Thyroid gland (tissue), 4 donors: Measurements from ENCODE around the gene NEDD1. TPM values are rescaled to one million over a fixed set of nuclear protein-coding genes. Genes with fewer than 3 reads are reported as not detected.

Experiments used
- DNase-seq, 2 donors: peaks; one replicate each; pipeline ENCODE4 v3.0.0-alpha.2; 2019
- H3K27ac ChIP-seq, 3 donors: fragments of 200-600 bp; sonication (generic); 1 replicate in 2 of 3; 2 replicates in 1 of 3; pipeline ENCODE4 v1.5.1; 2016 to 2019; ENCODE audit warnings: mild to moderate bottlenecking in 1 of 3, moderate library complexity in 1 of 3
- H3K27me3 ChIP-seq: fragments of 200-600 bp; sonication (generic); one replicate; pipeline ENCODE4 v1.5.1; 2019
- H3K36me3 ChIP-seq, 2 donors: fragments of 200-600 bp; sonication (generic); one replicate each; pipeline ENCODE4 v1.5.1; 2016 to 2019
- H3K4me1 ChIP-seq, 2 donors: fragments of 200-600 bp; sonication (generic); one replicate each; pipeline ENCODE4 v1.5.1; 2017 to 2019
- H3K4me3 ChIP-seq, 3 donors: fragments of 200-600 bp; sonication (generic); replicated peaks in 1 of 3; 1 replicate in 2 of 3; 2 replicates in 1 of 3; pipeline ENCODE4 v1.5.1; 2016; ENCODE audit warnings: mild to moderate bottlenecking in 1 of 3
- H3K9me3 ChIP-seq: fragments of 200-600 bp; sonication (generic); one replicate; pipeline ENCODE4 v1.5.1; 2017
- POLR2A ChIP-seq, 2 donors: fragments of 450-650 bp; IDR thresholded peaks; one replicate each; pipeline ENCODE4 v1.6.1; 2017; ENCODE audit warnings: antibody characterized with exemption in 2 of 2, mild to moderate bottlenecking in 2 of 2, moderate library complexity in 1 of 2
- WGBS, 2 donors: methylation state at CpG; one replicate each; pipeline ENCODE4 v1.1.5; 2017; 5-methylcytosine and 5-hydroxymethylcytosine counted together
- intact Hi-C: fragments of 100-400 bp; cut with DNase I; formaldehyde crosslinking; loops from one replicate; pipeline ENCODE4 v1.15.1; 2023
- total RNA-seq, 4 donors: library from RNA; depleted of rRNA; stranded (reverse); fragments of >200 nt; gene quantifications; one replicate each; pipeline ENCODE4 v1.2.3, GENCODE V29; 2016
- TF ChIP-seq, protein P1 (sequence below), 6 experiments: fragments of 200-600 bp in 3 of 6; fragments of 450-650 bp in 3 of 6; sonication (generic) in 3 of 6; IDR thresholded peaks; one replicate each; pipeline ENCODE4 v1.5.1; 2016 to 2019; ENCODE audit warnings: antibody characterized with exemption in 6 of 6, mild to moderate bottlenecking in 2 of 6, inconsistent platforms in 1 of 6, moderate library complexity in 1 of 6

The NEDD1 gene
- total RNA-seq, 4 donors from 2014 or later, result 17.2 to 27.7 (median 18.3) TPM

DNA sequence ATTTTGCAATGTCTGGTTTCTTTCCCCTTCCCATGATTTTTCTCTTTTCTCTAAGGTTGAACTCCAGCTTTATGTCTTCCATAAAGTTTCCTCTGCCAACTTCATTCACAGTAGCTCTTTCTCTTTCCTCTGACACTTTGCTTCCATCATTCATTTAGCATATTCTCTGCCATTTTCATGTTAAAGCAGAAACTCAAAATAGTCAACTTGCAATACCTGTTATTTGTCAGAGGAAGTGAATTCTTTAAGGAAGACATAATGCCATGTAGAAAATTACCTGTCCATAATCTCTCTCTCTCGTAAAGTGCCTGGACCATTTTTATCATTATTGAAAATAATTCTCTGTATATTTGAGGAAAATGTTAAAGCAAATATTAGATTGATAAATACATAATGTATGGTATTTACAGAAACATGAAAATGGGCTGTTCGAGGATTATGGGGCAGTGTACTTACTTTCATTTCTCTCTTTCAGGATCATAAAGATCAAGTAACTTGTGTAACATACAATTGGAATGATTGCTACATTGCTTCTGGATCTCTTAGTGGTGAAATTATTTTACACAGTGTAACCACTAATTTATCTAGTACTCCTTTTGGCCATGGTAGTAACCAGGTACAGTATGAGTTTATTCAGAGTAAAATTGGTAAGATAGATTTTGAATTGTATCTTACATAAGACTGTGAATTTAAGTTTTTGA, 12.6 kb downstream of the NEDD1 start:
- TF ChIP-seq, protein P1, sequence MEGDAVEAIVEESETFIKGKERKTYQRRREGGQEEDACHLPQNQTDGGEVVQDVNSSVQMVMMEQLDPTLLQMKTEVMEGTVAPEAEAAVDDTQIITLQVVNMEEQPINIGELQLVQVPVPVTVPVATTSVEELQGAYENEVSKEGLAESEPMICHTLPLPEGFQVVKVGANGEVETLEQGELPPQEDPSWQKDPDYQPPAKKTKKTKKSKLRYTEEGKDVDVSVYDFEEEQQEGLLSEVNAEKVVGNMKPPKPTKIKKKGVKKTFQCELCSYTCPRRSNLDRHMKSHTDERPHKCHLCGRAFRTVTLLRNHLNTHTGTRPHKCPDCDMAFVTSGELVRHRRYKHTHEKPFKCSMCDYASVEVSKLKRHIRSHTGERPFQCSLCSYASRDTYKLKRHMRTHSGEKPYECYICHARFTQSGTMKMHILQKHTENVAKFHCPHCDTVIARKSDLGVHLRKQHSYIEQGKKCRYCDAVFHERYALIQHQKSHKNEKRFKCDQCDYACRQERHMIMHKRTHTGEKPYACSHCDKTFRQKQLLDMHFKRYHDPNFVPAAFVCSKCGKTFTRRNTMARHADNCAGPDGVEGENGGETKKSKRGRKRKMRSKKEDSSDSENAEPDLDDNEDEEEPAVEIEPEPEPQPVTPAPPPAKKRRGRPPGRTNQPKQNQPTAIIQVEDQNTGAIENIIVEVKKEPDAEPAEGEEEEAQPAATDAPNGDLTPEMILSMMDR (IDR thresholded peaks at IDR 0.05), result no peak
- no peak for TF ChIP-seq POLR2A (IDR thresholded peaks at IDR 0.05)
- DNase-seq, result no peak
- no peak overlapping the region for H3K4me3 ChIP-seq
- no peaks in the 10 kb centered on the region for H3K27me3 ChIP-seq
- WGBS, 2 donors, result 95 to 98% methylated on average over 2 of the region's 2 CpGs
- H3K4me1 ChIP-seq, result no peaks in the 10 kb centered on the region
- no peak overlapping the region for H3K27ac ChIP-seq
- H3K9me3 ChIP-seq, result no peaks in the 10 kb centered on the region
- intact Hi-C loops, result no loop called here
- peaks cover 0 to 3% of the 10 kb centered on the region in 2 donors for H3K36me3 ChIP-seq

DNA sequence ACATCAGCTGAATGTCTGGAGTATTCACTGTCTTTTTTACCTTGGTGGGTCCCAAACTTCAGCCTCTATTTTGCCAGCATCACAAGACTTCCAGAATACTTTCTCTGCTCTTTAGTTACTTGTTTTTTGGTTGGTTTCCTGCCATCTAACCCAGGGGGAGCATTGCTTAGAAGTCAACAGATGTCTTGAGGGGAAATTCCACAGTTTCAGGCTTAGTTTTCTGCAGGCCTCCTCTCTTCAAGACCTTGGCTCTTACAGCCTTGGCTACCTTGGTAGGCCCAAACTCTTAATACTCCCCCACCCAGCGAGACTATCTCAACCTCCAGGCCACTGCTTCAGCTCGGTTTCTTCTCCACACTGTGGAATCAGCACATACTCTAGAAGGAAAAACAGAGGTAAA, 41.7 kb downstream of the NEDD1 start:
- H3K4me1 ChIP-seq, result no peaks in the 10 kb centered on the region
- no peak overlapping the region for H3K4me3 ChIP-seq
- H3K36me3 ChIP-seq, result peaks cover 0 to 5% of the 10 kb centered on the region in 2 donors
- no peaks in the 10 kb centered on the region for H3K9me3 ChIP-seq
- intact Hi-C loops, result no loop called here
- no peak for DNase-seq
- TF ChIP-seq, protein P1 (IDR thresholded peaks at IDR 0.05), result no peak
- no peak for TF ChIP-seq POLR2A (IDR thresholded peaks at IDR 0.05)
- no peaks in the 10 kb centered on the region for H3K27me3 ChIP-seq
- 97 to 98% methylated on average over 2 of the region's 2 CpGs for WGBS, 2 donors
- H3K27ac ChIP-seq, result no peak overlapping the region

DNA sequence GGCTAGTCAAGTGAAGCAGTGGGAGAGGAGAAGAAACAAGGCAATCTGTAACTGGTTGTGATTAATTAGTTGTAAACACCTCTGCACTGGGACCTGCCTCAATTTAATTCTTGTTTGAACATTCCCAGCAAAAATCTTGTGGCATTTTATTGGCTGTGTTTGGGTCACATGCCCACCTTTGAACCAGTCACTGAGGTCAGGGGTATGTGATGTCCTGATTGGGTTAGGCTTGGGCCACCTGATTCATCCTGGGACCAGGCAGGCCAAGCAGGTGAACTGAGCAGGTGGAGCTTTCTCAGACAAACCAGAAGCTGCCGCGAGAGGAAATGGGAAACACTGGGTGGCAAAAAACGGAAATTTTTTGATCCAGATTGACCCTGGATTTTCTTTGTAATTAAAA, 72.5 kb downstream of the NEDD1 start:
- intact Hi-C loops, result no loop called here
- no peak for TF ChIP-seq POLR2A (IDR thresholded peaks at IDR 0.05)
- TF ChIP-seq, protein P1 (IDR thresholded peaks at IDR 0.05), result no peak
- Histone ChIP-seq H3K27me3 (no peaks in the 10 kb centered on the region), H3K36me3 (no peaks in the 10 kb centered on the region), H3K4me1 (no peaks in the 10 kb centered on the region), H3K4me3 (no peak overlapping the region), H3K9me3 (no peaks in the 10 kb centered on the region), H3K27ac (no peak overlapping the region)
- no peak for DNase-seq
- 82 to 94% methylated on average over 3 of the region's 3 CpGs for WGBS, 2 donors

DNA sequence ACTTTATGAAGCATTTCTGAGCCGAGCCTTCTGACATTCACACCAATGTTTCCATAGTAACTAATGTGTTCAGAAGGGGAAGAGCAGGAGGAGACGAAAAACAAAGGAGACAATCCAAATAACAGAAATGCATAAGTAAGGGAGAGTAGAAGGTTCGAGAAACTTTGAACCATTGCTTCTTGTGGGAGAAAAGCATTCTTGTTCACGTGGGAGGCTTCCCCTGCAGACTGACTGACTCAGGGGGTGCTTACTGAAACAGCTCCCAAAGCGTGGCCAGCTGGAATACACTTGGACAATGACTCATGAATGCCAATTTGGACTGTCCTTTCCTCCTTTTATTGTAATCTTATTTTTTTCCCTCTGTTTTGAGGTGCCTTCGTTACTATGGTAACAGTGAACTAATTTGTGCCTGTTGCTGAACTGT, 73.9 kb downstream of the NEDD1 start:
- H3K27me3 ChIP-seq, result no peaks in the 10 kb centered on the region
- 50 to 62% methylated on average over 6 of the region's 6 CpGs for WGBS, 2 donors
- no peak for DNase-seq
- H3K36me3 ChIP-seq, result no peaks in the 10 kb centered on the region
- peaks cover 0 to 2% of the 10 kb centered on the region in 2 donors for H3K4me1 ChIP-seq
- no peak overlapping the region for H3K27ac ChIP-seq
- no peak overlapping the region for H3K4me3 ChIP-seq
- no peak for TF ChIP-seq POLR2A (IDR thresholded peaks at IDR 0.05)
- TF ChIP-seq, protein P1 (IDR thresholded peaks at IDR 0.05), result no peak
- intact Hi-C loops, result loop anchor here (5.0 to 10.0 kb wide), 2 partner anchors 321 to 424 kb away; no protein-coding TSS in a partner anchor
- no peaks in the 10 kb centered on the region for H3K9me3 ChIP-seq

DNA sequence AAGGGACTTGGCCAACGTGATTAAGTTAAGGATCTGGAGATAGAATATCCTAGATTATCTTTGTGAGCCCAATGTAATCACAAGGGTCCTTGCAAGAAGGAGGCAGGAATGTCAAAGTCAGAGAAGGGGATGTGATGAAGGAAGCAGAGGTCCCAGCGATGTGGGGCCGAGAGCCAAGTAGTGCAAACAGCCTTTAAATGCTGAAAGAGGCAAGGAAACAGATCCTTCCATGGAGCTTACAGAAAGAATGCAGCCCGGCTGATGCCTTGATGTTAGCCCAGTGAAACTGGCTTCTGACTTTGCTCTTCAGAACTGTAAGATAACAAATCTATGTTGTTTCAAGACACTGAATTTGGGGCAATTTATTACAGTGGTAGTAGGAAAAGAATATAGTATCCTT, 74.9 kb downstream of the NEDD1 start:
- 73 to 79% methylated on average over 4 of the region's 4 CpGs for WGBS, 2 donors
- Histone ChIP-seq H3K4me1 (peaks cover 0 to 9% of the 10 kb centered on the region in 2 donors), H3K27me3 (no peaks in the 10 kb centered on the region), H3K4me3 (no peak overlapping the region), H3K36me3 (no peaks in the 10 kb centered on the region), H3K27ac (no peak overlapping the region), H3K9me3 (no peaks in the 10 kb centered on the region)
- intact Hi-C loops, result loop anchor here (5.0 to 10.0 kb wide), 2 partner anchors 320 to 423 kb away; no protein-coding TSS in a partner anchor
- DNase-seq, result no peak
- no peak for TF ChIP-seq POLR2A (IDR thresholded peaks at IDR 0.05)
- TF ChIP-seq, protein P1 (IDR thresholded peaks at IDR 0.05), result no peak
